H9 (cell line): ENCODE data around the gene DLL4. TPM values are rescaled to one million over a fixed set of nuclear protein-coding genes. Genes with fewer than 3 reads are reported as not detected.

Source experiments
- DNase-seq: peaks from one replicate; pipeline ENCODE4 v3.0.0-alpha.2; 2017
- H2AFZ ChIP-seq: one replicate; pipeline ENCODE4 v1.6.1; 2013; ENCODE audit warnings: mild to moderate bottlenecking, low read length, control low read depth, moderate library complexity
- H2AK5ac ChIP-seq: 2 replicates; pipeline ENCODE4 v1.6.1; 2013; ENCODE audit warnings: low read length, control low read depth, mixed read lengths; ENCODE audit not compliant: insufficient read length
- H2BK120ac ChIP-seq: one replicate; pipeline ENCODE4 v1.6.1; 2013; ENCODE audit warnings: low read depth, mild to moderate bottlenecking, low read length, control low read depth, inconsistent platforms; ENCODE audit not compliant: poor library complexity, severe bottlenecking
- H2BK12ac ChIP-seq: 2 replicates; pipeline ENCODE4 v1.6.1; 2013; ENCODE audit warnings: low read length, control low read depth, mixed read lengths, low read depth; ENCODE audit not compliant: insufficient read length
- H2BK15ac ChIP-seq: 2 replicates; pipeline ENCODE4 v1.6.1; 2013; ENCODE audit warnings: low read depth, low read length, control low read depth
- H2BK20ac ChIP-seq: one replicate; pipeline ENCODE4 v1.6.1; 2013; ENCODE audit warnings: low read depth, mild to moderate bottlenecking, low read length, control low read depth, inconsistent platforms; ENCODE audit not compliant: poor library complexity, severe bottlenecking
- H2BK5ac ChIP-seq: 2 replicates; pipeline ENCODE4 v1.6.1; 2013; ENCODE audit warnings: low read length, control low read depth, mixed read lengths; ENCODE audit not compliant: insufficient read length
- H3K14ac ChIP-seq: 2 replicates; pipeline ENCODE4 v1.6.1; 2013; ENCODE audit warnings: low read length, control low read depth; ENCODE audit not compliant: insufficient read depth
- H3K18ac ChIP-seq: 2 replicates; pipeline ENCODE4 v1.6.1; 2013; ENCODE audit warnings: low read depth, mild to moderate bottlenecking, mixed read lengths, low read length, control low read depth; ENCODE audit not compliant: insufficient read length
- H3K23ac ChIP-seq: 2 replicates; pipeline ENCODE4 v1.6.1; 2013; ENCODE audit warnings: low read length, control low read depth, mixed read lengths, low read depth; ENCODE audit not compliant: insufficient read length
- H3K23me2 ChIP-seq: 2 replicates; pipeline ENCODE4 v1.6.1; 2013; ENCODE audit warnings: low read depth, mild to moderate bottlenecking, mixed read lengths, low read length, control low read depth; ENCODE audit not compliant: insufficient read length, poor library complexity, severe bottlenecking
- H3K27ac ChIP-seq: 2 replicates; pipeline ENCODE4 v1.5.1; 2013; ENCODE audit warnings: low read length, control low read depth, mixed read lengths, low read depth; ENCODE audit not compliant: insufficient read length
- H3K27me3 ChIP-seq: 2 replicates; pipeline ENCODE4 v1.6.1; 2013; ENCODE audit warnings: low read length, control low read depth, inconsistent platforms; ENCODE audit not compliant: insufficient read depth
- H3K4ac ChIP-seq: 2 replicates; pipeline ENCODE4 v1.6.1; 2013; ENCODE audit warnings: low read depth, mild to moderate bottlenecking, control low read depth, inconsistent platforms, low read length, moderate library complexity
- H3K4me1 ChIP-seq: 2 replicates; pipeline ENCODE4 v1.6.1; 2013; ENCODE audit warnings: low read length, control low read depth, inconsistent platforms; ENCODE audit not compliant: insufficient read depth
- H3K4me2 ChIP-seq: 2 replicates; pipeline ENCODE4 v1.6.1; 2013; ENCODE audit warnings: low read length, control low read depth, mixed read lengths; ENCODE audit not compliant: insufficient read length, insufficient read depth
- H3K56ac ChIP-seq: 2 replicates; pipeline ENCODE4 v1.6.1; 2013; ENCODE audit warnings: low read depth, mild to moderate bottlenecking, mixed read lengths, low read length, control low read depth; ENCODE audit not compliant: insufficient read length
- H3K79me1 ChIP-seq: 2 replicates; pipeline ENCODE4 v1.6.1; 2013; ENCODE audit warnings: low read depth, mild to moderate bottlenecking, moderate library complexity, low read length, control low read depth, inconsistent platforms; ENCODE audit not compliant: insufficient read depth, poor library complexity, severe bottlenecking
- H3K79me2 ChIP-seq: 2 replicates; pipeline ENCODE4 v1.6.1; 2013; ENCODE audit warnings: low read length, control low read depth, inconsistent platforms; ENCODE audit not compliant: insufficient read depth
- H3K9ac ChIP-seq: 2 replicates; pipeline ENCODE4 v1.6.1; 2013; ENCODE audit warnings: low read length, control low read depth, mixed read lengths; ENCODE audit not compliant: insufficient read length; ENCODE audit errors: extremely low read depth
- H3K9me3 ChIP-seq: one replicate; pipeline ENCODE4 v1.6.1; 2013; ENCODE audit warnings: low read depth, low read length, inconsistent platforms; ENCODE audit not compliant: control insufficient read depth
- H3T11ph ChIP-seq: one replicate; pipeline ENCODE4 v1.6.1; 2013; ENCODE audit warnings: mild to moderate bottlenecking, low read length, control low read depth, inconsistent platforms
- H4K20me1 ChIP-seq: one replicate; pipeline ENCODE4 v1.6.1; 2013; ENCODE audit not compliant: control insufficient read depth, insufficient read length, insufficient read depth
- H4K5ac ChIP-seq: 2 replicates; pipeline ENCODE4 v1.6.1; 2013; ENCODE audit warnings: low read depth, mild to moderate bottlenecking, mixed read lengths, low read length, control low read depth; ENCODE audit not compliant: insufficient read length
- H4K8ac ChIP-seq: replicated peaks from 2 replicates; pipeline ENCODE4 v1.6.1; 2013; ENCODE audit warnings: low read length, control low read depth, mixed read lengths, low read depth; ENCODE audit not compliant: insufficient read length
- H4K91ac ChIP-seq: 2 replicates; pipeline ENCODE4 v1.6.1; 2013; ENCODE audit warnings: low read depth, mild to moderate bottlenecking, moderate library complexity, mixed read lengths, low read length, control low read depth; ENCODE audit not compliant: insufficient read length
- H3K27ac Mint-ChIP-seq, 3 experiments: 2 replicates in 2 of 3; 3 replicates in 1 of 3; pipeline ENCODE4 v1.8.0; 2020 to 2021; ENCODE audit warnings: mixed read lengths in 3 of 3, mild to moderate bottlenecking in 1 of 3, moderate library complexity in 1 of 3
- H3K27me3 Mint-ChIP-seq: 2 replicates; pipeline ENCODE4 v1.8.0; 2021; ENCODE audit warnings: low read depth, mild to moderate bottlenecking, moderate library complexity, mixed read lengths
- H3K36me3 Mint-ChIP-seq, 3 experiments: 2 replicates in 2 of 3; 3 replicates in 1 of 3; pipeline ENCODE4 v1.8.0; 2020 to 2021; ENCODE audit warnings: low read depth in 3 of 3, mixed read lengths in 3 of 3; ENCODE audit not compliant: insufficient read depth in 1 of 3
- H3K4me1 Mint-ChIP-seq, 2 experiments: 2 replicates each; pipeline ENCODE4 v1.8.0; 2020; ENCODE audit warnings: mixed read lengths in 2 of 2
- H3K4me3 Mint-ChIP-seq, 2 experiments: 2 replicates in 1 of 2; 3 replicates in 1 of 2; pipeline ENCODE4 v1.8.0; 2020 to 2021; ENCODE audit warnings: mild to moderate bottlenecking in 2 of 2, mixed read lengths in 2 of 2, moderate library complexity in 1 of 2
- H3K9me3 Mint-ChIP-seq, 2 experiments: 2 replicates in 1 of 2; 3 replicates in 1 of 2; pipeline ENCODE4 v1.8.0; 2020; ENCODE audit warnings: mild to moderate bottlenecking in 2 of 2, mixed read lengths in 2 of 2, moderate library complexity in 1 of 2
- WGBS: extraction: QIAGEN DNeasy Blood & Tissue Kit; methylation state at CpG from one replicate; pipeline ENCODE4 v1.1.7; 2013; ENCODE audit warnings: missing lambda C conversion rate, low lambda C conversion rate, mixed read lengths; ENCODE audit not compliant: insufficient read length; ENCODE audit errors: extremely low coverage; 5-methylcytosine and 5-hydroxymethylcytosine counted together
- total RNA-seq: library from RNA; stranded (reverse); gene quantifications from 2 replicates; pipeline ENCODE4 v1.2.1, GENCODE V29; 2021
- TF ChIP-seq, protein P1 (sequence below): fragments of 200-600 bp; sonication (generic); conservative IDR thresholded peaks from 3 replicates; pipeline ENCODE4 v1.8.0; 2021; ENCODE audit warnings: antibody characterized with exemption, mild to moderate bottlenecking

Gene DLL4
- total RNA-seq, 1 experiment from 2014 or later, result 0.28 TPM

- no peak for DNase-seq
- Histone ChIP-seq H3K56ac (no peak overlapping the region), H3K4ac (no peak overlapping the region), H3K9ac (no peak overlapping the region), H3T11ph (no peak overlapping the region), H2BK120ac (no peak overlapping the region), H3K18ac (no peak overlapping the region), H3K4me2 (no peak overlapping the region), H3K27ac (no peak overlapping the region), H2AK5ac (no peak overlapping the region), H3K79me1 (no peaks in the 10 kb centered on the region), H3K4me1 (no peaks in the 10 kb centered on the region; the same call in 1 of the 2 replicates), H2BK20ac (no peak overlapping the region), H2BK15ac (no peak overlapping the region), H3K9me3 (no peaks in the 10 kb centered on the region), H3K23ac (no peak overlapping the region), H4K20me1 (no peaks in the 10 kb centered on the region), H2AFZ (no peak overlapping the region), H3K23me2 (no peaks in the 10 kb centered on the region), H3K27me3 (no peaks in the 10 kb centered on the region), H4K91ac (no peak overlapping the region), H2BK5ac (no peak overlapping the region), H2BK12ac (no peak overlapping the region), H4K5ac (no peak overlapping the region), H3K79me2 (no peaks in the 10 kb centered on the region), H4K8ac (no peak overlapping the region), H3K14ac (no peak overlapping the region)
- H3K4me1 Mint-ChIP-seq, result peaks cover 8% of the 10 kb centered on the region in 2 experiments
- no peak overlapping the region for H3K4me3 Mint-ChIP-seq
- no peaks in the 10 kb centered on the region for H3K36me3 Mint-ChIP-seq
- WGBS, result no CpG with 5 or more reads among the region's 6 CpGs
- H3K9me3 Mint-ChIP-seq, result peaks cover 5 to 7% of the 10 kb centered on the region in 2 experiments; a peak in 4 of 5 replicates
- no peak overlapping the region for H3K27ac Mint-ChIP-seq
- TF ChIP-seq, protein P1, sequence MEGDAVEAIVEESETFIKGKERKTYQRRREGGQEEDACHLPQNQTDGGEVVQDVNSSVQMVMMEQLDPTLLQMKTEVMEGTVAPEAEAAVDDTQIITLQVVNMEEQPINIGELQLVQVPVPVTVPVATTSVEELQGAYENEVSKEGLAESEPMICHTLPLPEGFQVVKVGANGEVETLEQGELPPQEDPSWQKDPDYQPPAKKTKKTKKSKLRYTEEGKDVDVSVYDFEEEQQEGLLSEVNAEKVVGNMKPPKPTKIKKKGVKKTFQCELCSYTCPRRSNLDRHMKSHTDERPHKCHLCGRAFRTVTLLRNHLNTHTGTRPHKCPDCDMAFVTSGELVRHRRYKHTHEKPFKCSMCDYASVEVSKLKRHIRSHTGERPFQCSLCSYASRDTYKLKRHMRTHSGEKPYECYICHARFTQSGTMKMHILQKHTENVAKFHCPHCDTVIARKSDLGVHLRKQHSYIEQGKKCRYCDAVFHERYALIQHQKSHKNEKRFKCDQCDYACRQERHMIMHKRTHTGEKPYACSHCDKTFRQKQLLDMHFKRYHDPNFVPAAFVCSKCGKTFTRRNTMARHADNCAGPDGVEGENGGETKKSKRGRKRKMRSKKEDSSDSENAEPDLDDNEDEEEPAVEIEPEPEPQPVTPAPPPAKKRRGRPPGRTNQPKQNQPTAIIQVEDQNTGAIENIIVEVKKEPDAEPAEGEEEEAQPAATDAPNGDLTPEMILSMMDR, result no peak
- H3K27me3 Mint-ChIP-seq, result no peaks in the 10 kb centered on the region; the same call in 1 of the 2 replicates
Measured at GRCh38 chr15:40881351-40881750, 47.8 kb upstream of the DLL4 start.
